Measurements from ENCODE around the gene ZFC3H1.
"Not testable (repeated sequence)": the region's sequence is repeated elsewhere in the genome, so short reads cannot be mapped to it uniquely, and the experiment has no call there.

The ZFC3H1 gene

DNA sequence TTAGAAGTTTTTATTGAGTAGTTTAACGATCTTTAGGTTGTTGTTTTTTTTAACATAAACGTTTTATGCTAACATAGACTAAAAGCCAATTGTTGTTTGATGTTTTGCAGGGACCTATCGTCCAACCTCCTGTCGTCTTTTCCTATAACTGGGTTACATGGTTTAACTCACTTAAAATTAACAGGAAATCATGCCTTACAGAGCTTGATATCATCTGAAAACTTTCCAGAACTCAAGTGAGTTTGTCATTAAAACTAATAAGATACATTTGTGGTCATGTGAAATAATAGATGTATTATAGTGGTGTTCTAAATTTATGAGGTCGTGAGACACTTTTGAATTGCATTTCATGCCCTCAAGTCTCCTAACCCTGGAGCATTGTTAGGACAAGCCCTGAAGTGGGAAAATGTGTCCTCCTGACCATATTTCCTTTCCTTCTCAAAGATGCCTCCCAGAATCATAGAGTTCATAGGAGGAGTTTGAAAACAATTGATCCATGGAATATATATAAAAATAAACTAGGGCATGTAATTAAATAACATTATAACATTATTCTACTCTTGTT is 84.9 kb downstream of the ZFC3H1 start:
- no peak for DNase-seq (ENCODE audit: low read depth)

- no peak for DNase-seq (ENCODE audit: low read depth)
Observed at GRCh38 chr12:71576496-71576895, 87.2 kb downstream of the ZFC3H1 start.

- not testable (repeated sequence) for DNase-seq (ENCODE audit: low read depth)
Observed at GRCh38 chr12:71569885-71570284, 93.8 kb downstream of the ZFC3H1 start.

DNA sequence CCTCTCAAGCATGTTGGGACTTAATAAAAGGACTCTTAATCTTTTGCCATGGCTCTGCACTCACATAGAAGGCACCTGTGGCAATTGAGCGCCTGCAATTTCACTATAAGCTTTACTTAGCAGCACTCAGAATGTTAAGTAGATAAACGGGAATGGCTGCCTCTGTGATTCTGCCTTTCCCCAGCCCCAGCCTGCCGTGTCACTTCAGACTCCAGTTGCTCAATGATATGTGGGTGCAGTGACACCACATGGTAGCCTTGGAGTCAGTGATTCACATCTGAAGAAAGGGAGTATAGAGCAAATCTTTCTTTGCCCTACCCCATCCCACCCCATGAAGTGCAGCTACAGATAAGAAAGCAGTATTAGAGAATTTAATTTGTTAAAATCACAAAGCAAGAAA is 96.1 kb downstream of the ZFC3H1 start:
- no peak for DNase-seq (ENCODE audit: low read depth)

- no peak for DNase-seq (ENCODE audit: low read depth)
Observed at GRCh38 chr12:71566655-71567054, 97.0 kb downstream of the ZFC3H1 start.

DNA sequence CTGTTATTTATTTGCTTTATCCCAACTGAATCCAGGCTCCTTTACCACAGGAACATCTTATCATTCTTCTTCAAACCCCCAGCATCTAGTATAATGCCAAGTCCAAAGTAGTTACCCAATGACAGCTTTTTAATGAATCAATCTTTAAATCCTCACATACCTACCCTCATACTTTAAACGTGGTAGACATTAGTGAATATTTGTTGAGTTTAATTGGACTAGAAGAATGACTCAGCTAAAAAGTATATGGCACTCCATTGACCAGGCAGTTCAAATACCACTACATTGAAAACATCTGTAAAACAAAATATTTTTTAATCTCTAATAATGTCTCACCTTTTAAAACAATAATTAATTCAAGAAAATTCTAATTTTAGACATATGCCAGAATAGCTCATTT is 98.1 kb downstream of the ZFC3H1 start:
- no peak for DNase-seq (ENCODE audit: low read depth)

DNA sequence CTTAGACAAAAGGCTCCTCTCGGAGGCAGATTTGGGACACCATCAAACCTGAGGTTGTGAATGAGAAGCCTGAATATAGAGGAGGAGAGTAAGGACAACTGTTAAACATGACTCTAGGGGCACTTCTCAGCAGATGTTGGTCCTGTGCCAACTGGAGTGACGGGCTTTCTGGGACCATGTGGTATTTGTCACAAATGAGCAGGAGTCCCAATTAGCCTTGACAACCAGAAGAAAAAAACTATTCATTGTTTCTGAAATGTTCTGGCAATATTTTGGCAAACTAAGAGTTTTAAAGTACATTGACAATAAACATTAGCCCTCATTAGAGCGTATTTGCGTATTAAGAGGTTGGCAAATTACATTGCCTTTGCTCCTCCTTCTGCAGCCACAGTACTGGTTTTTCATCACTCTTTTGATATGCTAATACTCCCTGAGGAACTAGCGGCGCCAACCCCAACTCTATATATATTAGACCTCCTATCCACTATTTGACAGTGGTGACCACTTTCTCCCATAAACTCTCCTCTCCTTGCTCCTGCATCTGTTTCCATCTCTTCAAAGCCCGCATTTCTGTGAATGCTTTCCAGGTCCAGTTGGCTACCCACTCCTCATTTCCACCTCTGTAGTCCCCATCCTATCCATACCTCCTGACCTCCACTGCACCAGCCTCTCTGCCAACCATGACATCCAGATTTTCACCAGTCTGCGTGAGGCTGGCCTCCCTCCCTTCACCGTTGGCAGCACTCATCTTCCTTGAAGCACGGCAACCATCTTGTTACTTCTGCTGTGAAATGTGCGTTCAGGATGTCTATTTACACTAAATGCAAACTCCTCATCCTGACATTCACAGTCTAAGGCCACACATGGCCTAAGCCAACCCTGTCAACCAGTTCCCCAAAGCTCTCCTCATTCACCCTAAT is 100.7 kb downstream of the ZFC3H1 start:
- DNase-seq (ENCODE audit: low read depth) = no peak
